GM12892 (cell line): Measurements from ENCODE around the gene NNMT.

Source experiments
- DNase-seq: peaks from one replicate; pipeline ENCODE4 v3.0.0; 2011; ENCODE audit not compliant: insufficient read length
- FAIRE-seq: peaks from 2 replicates; lab custom pipeline; 2011; peaks lifted over from hg19 to GRCh38; lab: Jason Lieb, UNC
- POLR2A ChIP-seq: IDR thresholded peaks from 2 replicates; pipeline ENCODE4 v1.6.1; 2011; ENCODE audit warnings: low read depth, low read length, control low read depth
- POLR2AphosphoS5 ChIP-seq: IDR thresholded peaks from 2 replicates; pipeline ENCODE4 v1.6.1; 2011; ENCODE audit warnings: low read depth, low read length, control low read depth
- TAF1 ChIP-seq: IDR thresholded peaks from 2 replicates; pipeline ENCODE4 v1.6.1; 2011; ENCODE audit warnings: low read depth, mild to moderate bottlenecking, control low read depth, low read length, borderline replicate concordance

NNMT gene

GRCh38 chr11:114289779-114290178 is 6.4 kb upstream of the NNMT start:
- FAIRE-seq: no peak
- TF ChIP-seq POLR2A: no peak
- TF ChIP-seq TAF1: no peak
- TF ChIP-seq POLR2AphosphoS5: no peak
- no peak for DNase-seq

- FAIRE-seq (no peak), DNase-seq (no peak)
- TF ChIP-seq POLR2AphosphoS5: no peak
- TF ChIP-seq TAF1: no peak
- TF ChIP-seq POLR2A: no peak
Measured at GRCh38 chr11:114290503-114291235, 5.5 kb upstream of the NNMT start.

- FAIRE-seq (no peak), DNase-seq (no peak)
- TF ChIP-seq POLR2AphosphoS5: no peak
- no peak for TF ChIP-seq POLR2A
- TF ChIP-seq TAF1: no peak
Measured at GRCh38 chr11:114291381-114291780, 4.8 kb upstream of the NNMT start.

- TF ChIP-seq POLR2A: no peak
- no peak for TF ChIP-seq TAF1
- TF ChIP-seq POLR2AphosphoS5: no peak
- DNase-seq: no peak
- no peak for FAIRE-seq
Measured at GRCh38 chr11:114291842-114292680, 4.1 kb upstream of the NNMT start.

GRCh38 chr11:114293201-114293711 is 2.9 kb upstream of the NNMT start:
- FAIRE-seq: no peak
- no peak for DNase-seq
- no peak for TF ChIP-seq POLR2AphosphoS5
- no peak for TF ChIP-seq POLR2A
- TF ChIP-seq TAF1: no peak

GRCh38 chr11:114296605-114297372 is 590 bp downstream of the NNMT start:
- TF ChIP-seq POLR2AphosphoS5 (no peak), POLR2A (no peak), TAF1 (no peak)
- FAIRE-seq: no peak
- no peak for DNase-seq

- TF ChIP-seq TAF1 (no peak), POLR2A (no peak), POLR2AphosphoS5 (no peak)
- DNase-seq (no peak), FAIRE-seq (no peak)
Measured at GRCh38 chr11:114297806-114298709, 1.9 kb downstream of the NNMT start.

- TF ChIP-seq POLR2A (no peak), POLR2AphosphoS5 (no peak), TAF1 (no peak)
- no peak for FAIRE-seq
- DNase-seq: no peak
Measured at GRCh38 chr11:114298710-114299109, 2.5 kb downstream of the NNMT start.

GRCh38 chr11:114301088-114301487 is 4.9 kb downstream of the NNMT start:
- no peak for FAIRE-seq
- no peak for TF ChIP-seq POLR2AphosphoS5
- TF ChIP-seq POLR2A: no peak
- TF ChIP-seq TAF1: no peak
- no peak for DNase-seq

GRCh38 chr11:114301927-114302326 is 5.7 kb downstream of the NNMT start:
- TF ChIP-seq TAF1: no peak
- TF ChIP-seq POLR2A: no peak
- no peak for TF ChIP-seq POLR2AphosphoS5
- FAIRE-seq: no peak
- no peak for DNase-seq

GRCh38 chr11:114302663-114303062 is 6.5 kb downstream of the NNMT start:
- FAIRE-seq: no peak
- TF ChIP-seq POLR2AphosphoS5 (no peak), TAF1 (no peak), POLR2A (no peak)
- DNase-seq: no peak
